SH-SY5Y (cell line): ENCODE results near the gene HMCN1.

Source experiments
- GATA2 ChIP-seq: IDR thresholded peaks from 2 replicates; pipeline ENCODE4 v1.6.1; 2011; ENCODE audit warnings: mild to moderate bottlenecking, low read depth, low read length
- GATA3 ChIP-seq: IDR thresholded peaks from 2 replicates; pipeline ENCODE4 v1.6.1; 2011; ENCODE audit warnings: low read depth, mild to moderate bottlenecking, low read length, moderate library complexity

GRCh38 chr1:185960422-185961321 lies 226.5 kb downstream of the HMCN1 start:
- TF ChIP-seq GATA2: no peak
- no peak for TF ChIP-seq GATA3
